ENCODE results near the gene ABHD18.
"Not testable (repeated sequence)": the region's sequence is repeated elsewhere in the genome, so short reads cannot be mapped to it uniquely, and the experiment has no call there.

Gene ABHD18

DNA sequence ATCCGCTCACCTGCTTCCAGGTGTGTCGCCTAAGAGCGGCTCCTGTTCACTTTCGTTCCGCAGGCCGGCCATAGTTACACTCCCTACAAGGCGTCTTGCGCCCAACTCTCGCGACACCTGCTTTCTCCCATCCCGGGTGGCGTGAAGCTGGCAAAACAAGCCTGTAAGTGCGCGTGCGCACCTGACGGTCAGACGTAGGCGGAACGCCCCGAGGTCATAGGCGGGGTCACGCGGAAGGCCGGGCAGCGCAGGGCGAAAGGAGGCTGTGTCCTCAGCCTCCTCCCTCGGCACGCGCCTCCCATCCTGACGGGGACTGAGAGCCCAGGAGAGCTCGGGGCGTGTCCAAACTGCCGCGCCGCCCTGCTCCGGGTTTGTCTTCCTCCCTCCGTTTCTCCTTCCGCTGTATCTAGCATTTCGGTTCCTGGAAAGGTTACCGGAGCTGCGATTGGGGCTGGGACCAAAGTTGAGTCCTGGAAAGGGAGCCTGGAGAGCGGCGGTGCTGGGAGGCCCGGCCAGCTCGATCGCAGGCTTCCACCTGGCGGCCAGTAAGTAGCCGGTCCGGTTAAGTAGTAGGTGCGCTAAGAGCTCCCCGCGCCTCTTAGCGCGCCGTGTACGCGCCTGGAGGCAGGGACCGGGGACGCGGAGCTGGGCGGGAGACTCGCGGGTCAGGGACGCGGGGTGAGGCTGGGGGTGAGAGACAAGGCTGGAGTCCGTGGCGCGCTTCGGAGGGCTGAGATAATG is at the start of gene ABHD18, which contains the start of gene MFSD8:
Gene ABHD18, plus strand, starts transcription at position 345 of the 741 bp plus-strand sequence. CDS start 17,550 bp downstream, outside the sequence.
Gene MFSD8, minus strand, starts transcription at position 112 of the 741 bp plus-strand sequence. Its CDS starts 40 bp downstream, at position 72.
- DNase-seq = peak; percentile 59 to 97 (median 89)

DNA sequence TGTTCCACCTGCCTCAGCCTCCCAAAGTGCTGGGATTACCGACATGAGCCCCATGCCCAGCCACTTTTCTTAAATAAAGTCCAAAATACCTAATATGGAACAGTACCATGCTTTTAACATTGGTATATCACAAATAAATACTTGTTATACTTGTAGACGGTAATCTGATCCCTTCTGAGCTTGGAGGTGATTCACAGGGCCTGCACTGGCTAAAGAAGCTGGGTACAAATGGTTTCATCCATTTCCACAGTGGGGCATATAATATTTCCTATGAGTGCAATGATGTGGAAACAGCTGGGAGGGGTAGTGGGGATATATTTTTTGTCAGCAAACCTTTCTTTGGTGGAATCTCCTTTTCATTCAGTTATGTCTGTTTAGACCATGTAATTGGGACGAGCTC is 48.7 kb upstream of the ABHD18 start:
- DNase-seq = no peak

GRCh38 chr4:127917151-127917550 is 48.1 kb upstream of the ABHD18 start:
- no peak for DNase-seq

DNA sequence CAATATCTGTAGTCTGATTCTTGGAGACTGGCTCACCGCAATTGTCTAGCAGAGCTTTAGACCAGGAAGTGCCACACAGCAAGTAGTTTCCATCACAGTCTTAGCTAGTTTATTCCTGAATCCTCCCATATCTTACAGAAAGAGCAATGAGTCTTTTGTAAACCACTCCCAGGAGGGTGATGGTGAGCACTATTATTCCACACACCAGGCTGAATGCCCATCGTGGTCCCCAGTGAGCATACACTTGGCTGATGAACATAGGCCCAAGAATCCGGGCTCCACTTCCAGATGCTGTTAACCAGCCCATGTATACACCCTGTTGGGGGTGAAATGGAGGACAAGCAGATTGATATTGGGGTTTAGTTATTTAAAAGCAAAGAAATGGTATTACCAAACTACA is 44.7 kb upstream of the ABHD18 start:
- DNase-seq = no peak

GRCh38 chr4:127922226-127922625 is 43.0 kb upstream of the ABHD18 start:
- no peak for DNase-seq

GRCh38 chr4:127925720-127926119 is 39.5 kb upstream of the ABHD18 start:
- DNase-seq = not testable (repeated sequence)

GRCh38 chr4:127930175-127930574 is 35.0 kb upstream of the ABHD18 start:
- DNase-seq = no peak

DNA sequence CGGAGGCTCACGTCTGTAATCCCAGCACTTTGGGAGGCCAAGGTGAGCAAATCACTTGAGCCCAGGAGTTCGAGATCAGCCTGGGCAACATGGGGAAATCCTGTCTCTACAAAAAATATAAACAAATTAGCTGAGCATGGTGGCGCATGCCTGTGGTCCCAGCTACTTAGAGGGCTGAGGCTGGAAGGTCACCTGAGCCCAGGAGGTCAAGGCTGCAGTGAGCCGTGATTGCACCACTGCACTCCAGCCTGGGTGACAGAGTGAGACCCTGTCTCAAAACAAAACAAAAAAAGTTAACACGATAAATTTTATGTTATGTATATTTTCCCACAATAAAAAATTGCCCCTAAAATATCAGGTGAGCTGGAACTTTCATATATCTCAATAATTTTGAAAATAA is 33.4 kb upstream of the ABHD18 start:
- not testable (repeated sequence) for DNase-seq

- no peak for DNase-seq
Observed at GRCh38 chr4:127936974-127937373, 28.2 kb upstream of the ABHD18 start.

DNA sequence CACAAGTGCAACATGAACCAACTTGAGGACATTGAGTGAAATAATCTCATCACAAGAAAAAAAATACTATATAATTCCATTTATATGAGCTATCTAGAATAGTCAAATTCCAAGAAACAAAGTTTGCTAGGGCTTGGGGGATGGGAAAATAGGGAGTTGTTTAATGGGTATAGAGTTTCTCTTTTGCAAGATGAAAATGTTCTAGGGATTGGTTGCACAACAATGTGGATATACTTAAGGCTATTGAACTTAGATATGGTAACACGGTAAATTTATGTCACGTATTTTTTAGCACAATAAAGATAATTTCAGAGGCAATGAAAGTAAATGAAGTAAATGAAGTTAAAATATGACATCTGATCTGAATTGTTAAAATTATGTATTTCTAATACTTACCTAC is 8.1 kb upstream of the ABHD18 start:
- DNase-seq = no peak

DNA sequence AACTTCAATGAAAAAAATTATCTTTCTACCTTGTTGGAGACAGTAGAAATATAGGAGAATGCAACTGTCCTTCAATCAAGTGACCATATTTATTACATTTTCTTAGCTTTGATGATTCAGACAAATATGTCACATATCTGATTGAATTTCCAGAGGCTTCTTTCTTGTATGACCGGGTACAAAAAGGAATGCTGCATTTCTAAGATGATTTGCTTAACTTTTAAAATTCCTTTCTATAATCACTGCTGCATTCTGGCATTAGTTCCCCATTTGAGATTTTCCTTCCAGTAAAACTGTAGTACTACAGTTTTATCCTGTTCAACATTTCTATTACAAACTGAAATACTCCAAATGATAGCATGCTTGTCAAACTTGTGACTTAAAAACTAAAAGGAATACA is 5.4 kb upstream of the ABHD18 start:
- no peak for DNase-seq

GRCh38 chr4:127963633-127964398 is 1.4 kb upstream of the ABHD18 start:
- DNase-seq = not testable (repeated sequence)

GRCh38 chr4:127964426-127965061 is 662 bp upstream of the ABHD18 start:
- peak in 11 of 56 donors; percentile 5 to 70 (median 51) for DNase-seq

GRCh38 chr4:127965803-127966175 is 583 bp downstream of the ABHD18 start:
- DNase-seq = peak in 52 of 56 donors; percentile 6 to 86 (median 58)

- no peak for DNase-seq
Observed at GRCh38 chr4:127967141-127967775, 2.1 kb downstream of the ABHD18 start.

DNA sequence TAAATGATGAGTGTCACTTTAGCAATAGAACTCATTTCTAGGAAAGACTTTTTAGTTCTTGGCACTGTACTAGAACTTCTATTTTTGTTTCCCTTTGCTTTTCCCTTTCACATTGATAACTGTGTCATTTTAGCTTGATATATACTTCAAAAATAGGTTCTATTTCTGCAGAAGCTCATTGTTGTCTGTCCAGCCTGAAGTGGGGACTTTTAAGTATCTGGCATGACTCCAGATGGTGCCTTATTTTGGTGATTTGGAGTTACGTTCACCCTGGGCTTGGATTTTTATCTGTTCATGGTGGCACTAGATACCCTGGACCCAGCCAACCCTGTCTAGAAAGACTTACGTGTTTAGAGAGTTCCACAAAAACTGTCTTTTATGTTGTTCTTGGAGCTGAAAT is 3.4 kb downstream of the ABHD18 start:
- DNase-seq = no peak

DNA sequence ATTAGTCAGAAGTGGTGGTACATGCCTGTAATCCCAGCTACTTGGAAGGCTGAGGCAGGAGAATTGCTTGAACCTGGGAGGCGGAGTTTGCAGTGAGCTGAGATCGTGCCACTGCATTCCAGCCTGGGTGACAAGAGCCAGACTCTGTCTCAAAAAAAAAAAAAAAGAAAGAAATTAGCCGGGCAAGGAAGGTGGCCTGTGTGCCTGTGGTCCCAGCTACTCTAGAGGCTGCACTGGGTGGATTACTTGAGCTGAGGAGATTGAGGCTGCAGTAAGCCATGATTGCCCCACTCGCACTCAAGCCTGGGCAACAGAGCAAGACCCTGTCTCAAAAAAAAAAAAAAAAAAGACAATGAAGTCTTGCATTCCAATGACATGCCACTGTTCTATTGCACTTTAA is 5.7 kb downstream of the ABHD18 start:
- DNase-seq = not testable (repeated sequence)

- DNase-seq = no peak
Observed at GRCh38 chr4:127975121-127975770, 10.0 kb downstream of the ABHD18 start.

GRCh38 chr4:127978930-127979329 is 13.7 kb downstream of the ABHD18 start:
- no peak for DNase-seq

GRCh38 chr4:127982445-127982844 is 17.2 kb downstream of the ABHD18 start:
- DNase-seq = no peak

GRCh38 chr4:127985989-127986388 is 20.8 kb downstream of the ABHD18 start:
- DNase-seq = no peak
